ENCODE measurements around the gene CTSK. TPM values are rescaled to one million over a fixed set of nuclear protein-coding genes. Genes with fewer than 3 reads are reported as not detected.

The CTSK gene
- total and polyA plus RNA-seq, 5 experiments from 2014 or later: 0.21 to 11.1 (median 4.9) TPM; not detected in 1

DNA sequence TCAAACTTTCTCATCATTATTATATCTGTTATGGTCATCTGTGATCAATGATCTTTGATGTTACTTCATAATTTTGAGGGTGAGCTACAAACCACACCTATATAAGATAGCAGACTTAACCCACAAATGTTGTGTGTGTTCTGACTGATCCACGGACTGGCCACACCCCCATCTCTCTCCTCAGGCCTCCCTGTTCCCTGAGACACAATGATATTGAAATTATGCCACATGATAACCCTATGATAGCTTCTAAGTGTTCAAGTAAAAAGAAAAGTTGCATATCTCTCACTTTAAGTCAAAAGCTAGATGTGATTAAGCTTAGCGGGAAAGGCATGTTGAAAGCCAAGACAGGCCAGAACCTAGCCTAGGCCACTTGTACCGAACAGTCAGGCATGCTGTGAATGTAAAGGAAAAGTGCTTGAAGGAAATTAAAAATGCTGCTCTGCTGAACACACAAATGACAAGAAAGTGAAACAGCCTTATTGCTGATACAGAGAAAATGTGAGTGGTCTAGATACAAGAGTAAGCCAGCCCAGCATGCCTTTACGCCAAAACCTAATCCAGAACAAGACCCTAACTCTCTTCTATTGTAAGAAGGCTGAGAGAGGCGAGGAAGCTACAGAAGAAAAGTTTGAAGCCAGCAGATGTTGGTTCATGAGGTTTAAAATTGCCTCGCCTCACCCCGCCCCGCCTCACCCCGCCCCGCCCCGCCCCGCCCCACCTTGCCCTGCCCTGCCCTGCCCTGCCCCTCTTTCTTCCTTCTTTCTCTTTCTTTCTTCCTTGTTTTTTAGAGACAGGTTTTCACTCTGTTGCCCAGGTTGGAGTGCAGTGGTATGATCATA is 59.0 kb downstream of the CTSK start:
- peaks cover 0 to 48% (median 15%) of the 10 kb centered on the region in 3 donors for H3K36me3 Mint-ChIP-seq
- DNase-seq: no peak
- no peaks in the 10 kb centered on the region for H3K27me3 Mint-ChIP-seq
- no peaks in the 10 kb centered on the region for H3K9me3 Mint-ChIP-seq
- no peak overlapping the region for H3K4me3 Mint-ChIP-seq
- peaks cover 0 to 6% (median 0%) of the 10 kb centered on the region in 4 donors for H3K4me1 Mint-ChIP-seq
- ATAC-seq: no peak
- POLR2A ChIA-PET: interaction anchor here (0.6 kb wide), 1 partner anchor 116 kb away, joined by 4 read pairs; no protein-coding TSS in a partner anchor
- peak overlapping the region in 3 of 10 donors; percentile 15 to 49 (median 46) for H3K27ac Mint-ChIP-seq

Other genes with a start within 250 kb of the CTSK start
- 100 to 1,000 TPM; 291 TPM for gene MCL1, start 228.7 kb downstream of the CTSK start, total RNA-seq
- gene MCL1, start 228.7 kb downstream of the CTSK start, polyA plus RNA-seq: 100 to 1,000 TPM; 125 to 170 (median 146) TPM
- 100 to 1,000 TPM; 115 to 117 TPM for gene ENSA, start 178.6 kb downstream of the CTSK start, total RNA-seq
- 10 to 100 TPM; 55.2 to 64.4 (median 63.7) TPM for gene ENSA, start 178.6 kb downstream of the CTSK start, polyA plus RNA-seq
- 10 to 100 TPM; 19.9 to 22.9 TPM for gene GOLPH3L, start 111.1 kb downstream of the CTSK start, total RNA-seq
- gene GOLPH3L, start 111.1 kb downstream of the CTSK start, polyA plus RNA-seq: 10 to 100 TPM; 19.4 to 28.2 (median 22.9) TPM
- gene HORMAD1, start 87.4 kb downstream of the CTSK start, total RNA-seq: under 1 TPM; 0.73 to 0.74 TPM
- gene HORMAD1, start 87.4 kb downstream of the CTSK start, polyA plus RNA-seq: under 1 TPM in 1 of 3 donors, not detected in 2; 0.64 TPM
- 10 to 100 TPM; 69.3 to 72.5 TPM for gene CTSS, start 42.5 kb downstream of the CTSK start, total RNA-seq
- gene CTSS, start 42.5 kb downstream of the CTSK start, polyA plus RNA-seq: 100 to 1,000 TPM; 111 to 137 (median 113) TPM
- 10 to 100 TPM; 40.2 to 41.6 TPM for gene ARNT, start 68.3 kb upstream of the CTSK start, total RNA-seq
- 10 to 100 TPM; 16.8 to 25.6 (median 21.6) TPM for gene ARNT, start 68.3 kb upstream of the CTSK start, polyA plus RNA-seq
- not detected for gene CTXND2, start 78.9 kb upstream of the CTSK start, total RNA-seq
- not detected for gene CTXND2, start 78.9 kb upstream of the CTSK start, polyA plus RNA-seq
- gene SETDB1, start 118.1 kb upstream of the CTSK start, total RNA-seq: 10 to 100 TPM; 82.6 to 95.2 TPM
- 10 to 100 TPM in 2 of 3 donors, 1 to 10 TPM in 1; 9.9 to 17.5 (median 10.1) TPM for gene SETDB1, start 118.1 kb upstream of the CTSK start, polyA plus RNA-seq
- 100 to 1,000 TPM; 142 to 143 TPM for gene CERS2, start 166.6 kb upstream of the CTSK start, total RNA-seq
- gene CERS2, start 166.6 kb upstream of the CTSK start, polyA plus RNA-seq: 100 to 1,000 TPM; 110 to 129 (median 118) TPM
- under 1 TPM in 1 of 2 experiments, not detected in 1; 0.49 TPM for gene ANXA9, start 174.0 kb upstream of the CTSK start, total RNA-seq
- gene ANXA9, start 174.0 kb upstream of the CTSK start, polyA plus RNA-seq: under 1 TPM in 1 of 3 donors, not detected in 2; 0.10 TPM
- 10 to 100 TPM; 18.3 to 20.2 TPM for gene MINDY1, start 198.6 kb upstream of the CTSK start, total RNA-seq
- 10 to 100 TPM in 1 of 3 donors, 1 to 10 TPM in 2; 2.7 to 12.6 (median 4.9) TPM for gene MINDY1, start 198.6 kb upstream of the CTSK start, polyA plus RNA-seq
- gene PRUNE1, start 200.2 kb upstream of the CTSK start, total RNA-seq: 10 to 100 TPM; 35.7 to 37.8 TPM
- gene PRUNE1, start 200.2 kb upstream of the CTSK start, polyA plus RNA-seq: 10 to 100 TPM; 53.2 to 55.1 (median 54.9) TPM
- gene BNIPL, start 228.3 kb upstream of the CTSK start, total RNA-seq: 1 to 10 TPM; 3.8 to 5.3 TPM
- gene BNIPL, start 228.3 kb upstream of the CTSK start, polyA plus RNA-seq: under 1 TPM in 2 of 3 donors, not detected in 1; 0.15 to 0.30 TPM
- 1 to 10 TPM; 4.2 to 4.4 TPM for gene C1orf56, start 239.5 kb upstream of the CTSK start, total RNA-seq
- 1 to 10 TPM; 2.6 to 5.2 (median 4.5) TPM for gene C1orf56, start 239.5 kb upstream of the CTSK start, polyA plus RNA-seq

Measured in naive thymus-derived CD8-positive, alpha-beta T cell (primary cell).